GM18502 (cell line): Measurements from ENCODE around the gene KATNB1.

ENCODE experiments used
- ATAC-seq: cut with Tn5 transposase; IDR thresholded peaks from one replicate; pipeline ENCODE4 v1.9.1; 2021; ENCODE audit warnings: mild to moderate bottlenecking; ENCODE audit not compliant: unreplicated experiment, poor library complexity

KATNB1 gene

GRCh38 chr16:57802341-57803133 is 67.0 kb downstream of the KATNB1 start, which contains the start of gene KIFC3:
TSS of gene KIFC3 (minus strand) at chr16:57802491. CDS start at chr16:57798243, 4,248 bp downstream.
- ATAC-seq: no peak

- ATAC-seq: no peak
Observed at GRCh38 chr16:57803134-57803990, 67.8 kb downstream of the KATNB1 start.

DNA sequence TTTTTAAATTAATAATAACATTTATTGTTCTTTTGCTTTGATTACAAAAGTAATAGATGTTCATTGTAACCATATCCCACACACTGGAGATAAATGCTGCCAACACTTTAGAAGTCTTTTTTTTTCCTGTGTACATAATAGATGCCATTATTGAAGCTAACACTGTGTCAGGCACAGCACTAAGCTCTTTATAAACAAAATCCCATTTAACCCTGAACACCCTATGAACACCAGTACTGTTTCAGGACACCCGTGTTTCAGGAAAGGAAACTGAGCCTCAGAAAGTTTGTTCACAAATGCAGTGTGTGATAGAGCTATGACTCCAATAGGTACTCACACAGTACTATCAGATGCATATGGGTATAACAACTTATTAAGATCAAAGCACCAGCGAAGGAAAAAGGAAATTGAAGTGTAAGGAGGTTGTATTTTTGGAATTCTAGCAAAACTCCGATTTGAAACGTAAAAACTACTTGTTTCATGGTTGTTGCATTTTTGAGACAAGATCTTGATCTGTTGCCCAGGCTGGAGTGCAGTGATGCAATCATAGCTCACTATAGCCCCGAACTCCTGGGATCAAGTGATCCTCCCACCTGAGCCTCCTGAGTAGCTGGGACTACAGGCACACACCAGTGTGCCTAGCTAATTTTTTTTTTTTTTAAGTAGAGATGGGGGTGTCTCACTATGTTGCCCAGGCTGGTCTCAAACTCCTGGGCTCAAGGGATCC is 68.7 kb downstream of the KATNB1 start:
- no peak for ATAC-seq

DNA sequence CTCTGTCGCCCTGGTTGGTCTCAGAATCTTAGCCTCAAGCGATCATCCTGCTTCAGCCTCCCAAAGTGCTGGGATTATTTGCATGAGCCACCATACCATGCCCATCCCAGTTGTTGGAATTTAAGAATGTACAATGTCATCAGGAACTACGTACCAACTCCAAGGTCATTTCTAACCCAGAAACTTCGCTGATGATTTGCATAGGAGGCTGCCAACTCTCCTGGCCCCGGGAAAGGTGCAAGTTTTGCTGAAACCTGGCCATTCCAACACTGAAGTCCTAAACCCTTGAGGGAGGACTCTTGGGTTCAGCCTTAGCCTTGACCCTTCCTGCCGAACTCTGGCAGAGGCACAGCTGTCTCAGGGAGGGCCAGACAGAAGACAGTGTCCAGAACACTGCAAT is 69.6 kb downstream of the KATNB1 start:
- ATAC-seq: no peak
